HG02943 (cell line): Measurements from ENCODE around the gene MRPL54.

ENCODE experiments used
- ATAC-seq: cut with Tn5 transposase; IDR thresholded peaks from one replicate; pipeline ENCODE4 v1.9.1; 2021; ENCODE audit warnings: mild to moderate bottlenecking, low read depth, moderate library complexity; ENCODE audit not compliant: unreplicated experiment

The MRPL54 gene

GRCh38 chr19:3762501-3763459 lies at the start of gene MRPL54:
MRPL54 (plus strand) TSS chr19:3762682; CDS start chr19:3762701, 19 bp downstream.
- ATAC-seq = peak; percentile 73

GRCh38 chr19:3716147-3716668 lies 46.3 kb upstream of the MRPL54 start:
- ATAC-seq = no peak

GRCh38 chr19:3719868-3720267 lies 42.6 kb upstream of the MRPL54 start:
- no peak for ATAC-seq

- no peak for ATAC-seq
Observed at GRCh38 chr19:3720349-3720917, 42.0 kb upstream of the MRPL54 start.

- ATAC-seq = no peak
Observed at GRCh38 chr19:3721131-3721886, 41.2 kb upstream of the MRPL54 start.

GRCh38 chr19:3721887-3722442 lies 40.5 kb upstream of the MRPL54 start:
- ATAC-seq = no peak

GRCh38 chr19:3722443-3723109 lies 39.9 kb upstream of the MRPL54 start:
- no peak for ATAC-seq

GRCh38 chr19:3723110-3723488 lies 39.4 kb upstream of the MRPL54 start:
- no peak for ATAC-seq

GRCh38 chr19:3723883-3724282 lies 38.6 kb upstream of the MRPL54 start:
- no peak for ATAC-seq

GRCh38 chr19:3725121-3725520 lies 37.4 kb upstream of the MRPL54 start:
- ATAC-seq = no peak

GRCh38 chr19:3725640-3726310 lies 36.7 kb upstream of the MRPL54 start:
- no peak for ATAC-seq

GRCh38 chr19:3730457-3730958 lies 32.0 kb upstream of the MRPL54 start:
- ATAC-seq = no peak

GRCh38 chr19:3732108-3732507 lies 30.4 kb upstream of the MRPL54 start:
- ATAC-seq = no peak

- ATAC-seq = no peak
Observed at GRCh38 chr19:3733549-3734309, 28.8 kb upstream of the MRPL54 start.

GRCh38 chr19:3734310-3734600 lies 28.2 kb upstream of the MRPL54 start:
- no peak for ATAC-seq

GRCh38 chr19:3736106-3736724 lies 26.3 kb upstream of the MRPL54 start:
- no peak for ATAC-seq

- no peak for ATAC-seq
Observed at GRCh38 chr19:3737487-3738205, 24.8 kb upstream of the MRPL54 start.
